Stimulated activated CD4-positive, alpha-beta T cell treated with anti-CD3 and anti-CD28 coated beads, Interleukin-15, amount 100 ng/mL, for 24 hours (primary cell): ENCODE data around the gene TCIRG1.
A peak's percentile ranks its signal among the peaks of the same experiment; 100 is the strongest.

Source experiments
- DNase-seq: peaks from one replicate; pipeline ENCODE4 v3.0.0-alpha.2; 2020

TCIRG1 gene

GRCh38 chr11:68004551-68005335 lies 34.1 kb upstream of the TCIRG1 start:
- DNase-seq, result no peak

- no peak for DNase-seq
These were observed 32.1 kb upstream of the TCIRG1 start for GRCh38 chr11:68006606-68007166.

GRCh38 chr11:68007498-68008380 lies 31.1 kb upstream of the TCIRG1 start:
- no peak for DNase-seq

GRCh38 chr11:68008381-68009337 lies 30.2 kb upstream of the TCIRG1 start:
- no peak for DNase-seq

- peak; percentile 22 for DNase-seq
These were observed 29.3 kb upstream of the TCIRG1 start for GRCh38 chr11:68009391-68010089.

- DNase-seq, result no peak
These were observed 28.5 kb upstream of the TCIRG1 start, which contains the start of gene ALDH3B1 for GRCh38 chr11:68010090-68011041. Gene ALDH3B1 (plus strand): TSS chr11:68010327. CDS start chr11:68015298, 4,971 bp downstream.

GRCh38 chr11:68011051-68011943 lies 27.5 kb upstream of the TCIRG1 start:
- DNase-seq, result no peak

GRCh38 chr11:68012044-68012842 lies 26.6 kb upstream of the TCIRG1 start:
- DNase-seq, result no peak

- DNase-seq, result no peak
These were observed 25.8 kb upstream of the TCIRG1 start for GRCh38 chr11:68012843-68013610.

GRCh38 chr11:68013611-68014156 lies 25.1 kb upstream of the TCIRG1 start:
- DNase-seq, result no peak

GRCh38 chr11:68014157-68014946 lies 24.5 kb upstream of the TCIRG1 start:
- no peak for DNase-seq

- no peak for DNase-seq
These were observed 23.8 kb upstream of the TCIRG1 start for GRCh38 chr11:68014947-68015447.

- DNase-seq, result no peak
These were observed 23.4 kb upstream of the TCIRG1 start for GRCh38 chr11:68015467-68015866.

GRCh38 chr11:68016161-68016903 lies 22.5 kb upstream of the TCIRG1 start:
- DNase-seq, result no peak
